ENCODE measurements around the gene DCLK1.

DNA sequence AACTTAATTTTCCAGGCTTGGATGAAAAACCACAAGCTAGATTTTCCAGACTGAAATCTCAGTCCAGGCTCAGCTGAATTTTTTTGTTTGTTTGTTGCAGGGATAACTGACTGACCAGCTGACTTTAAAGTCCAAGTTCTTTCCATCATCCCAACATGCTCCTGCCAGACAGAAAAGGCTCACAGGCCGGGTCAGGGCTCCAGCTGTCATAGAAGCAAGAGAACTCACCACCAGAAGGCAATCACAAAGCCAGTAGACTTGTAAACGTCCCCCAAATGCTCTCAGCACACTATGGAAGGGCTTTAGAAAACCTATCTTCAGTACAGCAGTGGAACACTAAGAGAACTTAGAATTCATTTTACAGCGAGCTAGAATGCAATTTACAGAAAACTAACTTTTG lies 25.5 kb downstream of the DCLK1 start:
- TF ChIP-seq, protein P1, sequence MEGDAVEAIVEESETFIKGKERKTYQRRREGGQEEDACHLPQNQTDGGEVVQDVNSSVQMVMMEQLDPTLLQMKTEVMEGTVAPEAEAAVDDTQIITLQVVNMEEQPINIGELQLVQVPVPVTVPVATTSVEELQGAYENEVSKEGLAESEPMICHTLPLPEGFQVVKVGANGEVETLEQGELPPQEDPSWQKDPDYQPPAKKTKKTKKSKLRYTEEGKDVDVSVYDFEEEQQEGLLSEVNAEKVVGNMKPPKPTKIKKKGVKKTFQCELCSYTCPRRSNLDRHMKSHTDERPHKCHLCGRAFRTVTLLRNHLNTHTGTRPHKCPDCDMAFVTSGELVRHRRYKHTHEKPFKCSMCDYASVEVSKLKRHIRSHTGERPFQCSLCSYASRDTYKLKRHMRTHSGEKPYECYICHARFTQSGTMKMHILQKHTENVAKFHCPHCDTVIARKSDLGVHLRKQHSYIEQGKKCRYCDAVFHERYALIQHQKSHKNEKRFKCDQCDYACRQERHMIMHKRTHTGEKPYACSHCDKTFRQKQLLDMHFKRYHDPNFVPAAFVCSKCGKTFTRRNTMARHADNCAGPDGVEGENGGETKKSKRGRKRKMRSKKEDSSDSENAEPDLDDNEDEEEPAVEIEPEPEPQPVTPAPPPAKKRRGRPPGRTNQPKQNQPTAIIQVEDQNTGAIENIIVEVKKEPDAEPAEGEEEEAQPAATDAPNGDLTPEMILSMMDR (IDR thresholded peaks at IDR 0.05 in 8 of 11, conservative IDR thresholded peaks at IDR 0.05 in 3 of 11) = no peak
- no peak for TF ChIP-seq POLR2AphosphoS5 (IDR thresholded peaks at IDR 0.05)
- TF ChIP-seq POLR2A (IDR thresholded peaks at IDR 0.05) = no peak

All from spleen (tissue), 7 donors.